ENCODE measurements around the gene UBE2I. TPM values are rescaled to one million over a fixed set of nuclear protein-coding genes. Genes with fewer than 3 reads are reported as not detected.

UBE2I gene
- total RNA-seq, 3 donors from 2014 or later, result 52.5 to 67.8 (median 62.2) TPM

DNA sequence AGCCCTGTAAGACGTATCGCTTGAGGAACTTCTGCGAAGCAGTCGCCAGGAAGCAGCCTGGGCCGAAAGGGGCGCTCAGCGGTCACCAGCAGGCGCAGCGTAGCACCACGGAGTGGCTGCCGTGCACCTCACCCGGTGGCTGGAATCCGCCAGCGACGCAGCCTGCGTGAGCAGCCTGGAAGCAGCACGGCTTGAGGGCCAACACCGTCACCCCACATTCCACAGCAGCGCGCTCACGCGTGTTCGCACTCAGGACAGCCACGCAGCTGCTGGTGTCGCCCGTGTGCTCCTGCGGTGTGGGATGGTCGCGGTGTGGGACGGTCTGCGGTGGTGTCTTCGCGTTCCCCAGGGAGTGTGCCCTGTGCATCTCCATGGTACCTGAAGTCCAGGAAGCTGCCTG lies 9.6 kb downstream of the UBE2I start:
- peaks cover 13% of the 10 kb centered on the region for H3K36me3 ChIP-seq
- DNase-seq (ENCODE audit: low spot score in 2 of 2), result no peak

DNA sequence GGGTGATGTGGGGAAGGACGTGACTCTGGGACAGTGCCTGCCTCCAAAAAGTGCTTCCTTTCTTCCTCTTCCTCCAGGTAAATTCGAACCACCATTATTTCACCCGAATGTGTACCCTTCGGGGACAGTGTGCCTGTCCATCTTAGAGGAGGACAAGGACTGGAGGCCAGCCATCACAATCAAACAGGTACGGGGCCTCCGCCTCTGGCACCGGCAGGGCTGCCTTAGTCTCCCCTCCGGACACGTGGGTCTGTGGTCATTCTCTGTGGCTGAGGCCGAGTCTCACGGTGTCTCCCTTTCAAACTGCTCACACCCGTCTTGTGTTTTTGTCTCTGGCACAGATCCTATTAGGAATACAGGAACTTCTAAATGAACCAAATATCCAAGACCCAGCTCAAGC lies 10.7 kb downstream of the UBE2I start:
- no peak for DNase-seq (ENCODE audit: low spot score in 2 of 2)
- Histone ChIP-seq H3K9me3 (no peaks in the 10 kb centered on the region), H3K27ac (no peak overlapping the region), H3K4me1 (peaks cover 7 to 10% of the 10 kb centered on the region in 2 donors), H3K4me3 (no peak overlapping the region), H3K36me3 (peaks cover 16% of the 10 kb centered on the region), H3K27me3 (no peaks in the 10 kb centered on the region)
- TF ChIP-seq POLR2AphosphoS5 (IDR thresholded peaks at IDR 0.05) (no peak), POLR2A (IDR thresholded peaks at IDR 0.05) (no peak)
- TF ChIP-seq, protein P1, sequence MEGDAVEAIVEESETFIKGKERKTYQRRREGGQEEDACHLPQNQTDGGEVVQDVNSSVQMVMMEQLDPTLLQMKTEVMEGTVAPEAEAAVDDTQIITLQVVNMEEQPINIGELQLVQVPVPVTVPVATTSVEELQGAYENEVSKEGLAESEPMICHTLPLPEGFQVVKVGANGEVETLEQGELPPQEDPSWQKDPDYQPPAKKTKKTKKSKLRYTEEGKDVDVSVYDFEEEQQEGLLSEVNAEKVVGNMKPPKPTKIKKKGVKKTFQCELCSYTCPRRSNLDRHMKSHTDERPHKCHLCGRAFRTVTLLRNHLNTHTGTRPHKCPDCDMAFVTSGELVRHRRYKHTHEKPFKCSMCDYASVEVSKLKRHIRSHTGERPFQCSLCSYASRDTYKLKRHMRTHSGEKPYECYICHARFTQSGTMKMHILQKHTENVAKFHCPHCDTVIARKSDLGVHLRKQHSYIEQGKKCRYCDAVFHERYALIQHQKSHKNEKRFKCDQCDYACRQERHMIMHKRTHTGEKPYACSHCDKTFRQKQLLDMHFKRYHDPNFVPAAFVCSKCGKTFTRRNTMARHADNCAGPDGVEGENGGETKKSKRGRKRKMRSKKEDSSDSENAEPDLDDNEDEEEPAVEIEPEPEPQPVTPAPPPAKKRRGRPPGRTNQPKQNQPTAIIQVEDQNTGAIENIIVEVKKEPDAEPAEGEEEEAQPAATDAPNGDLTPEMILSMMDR (IDR thresholded peaks at IDR 0.05), result no peak
- intact Hi-C loops (cut with DNase I; ENCODE audit: low total_unique reads), result no loop called here

More for the DNA sequence above, 9.6 kb downstream of the UBE2I start:
- Histone ChIP-seq H3K9me3 (no peaks in the 10 kb centered on the region), H3K4me1 (peaks cover 4 to 7% of the 10 kb centered on the region in 2 donors), H3K27me3 (no peaks in the 10 kb centered on the region), H3K27ac (no peak overlapping the region), H3K4me3 (no peak overlapping the region)
- TF ChIP-seq POLR2AphosphoS5 (IDR thresholded peaks at IDR 0.05) (no peak), POLR2A (IDR thresholded peaks at IDR 0.05) (no peak)
- TF ChIP-seq, protein P1 (IDR thresholded peaks at IDR 0.05), result no peak
- intact Hi-C loops (cut with DNase I; ENCODE audit: low total_unique reads), result loop anchor here (10.0 kb wide), 1 partner anchor 96 kb away; the partner anchor contains the start of gene UNKL

DNA sequence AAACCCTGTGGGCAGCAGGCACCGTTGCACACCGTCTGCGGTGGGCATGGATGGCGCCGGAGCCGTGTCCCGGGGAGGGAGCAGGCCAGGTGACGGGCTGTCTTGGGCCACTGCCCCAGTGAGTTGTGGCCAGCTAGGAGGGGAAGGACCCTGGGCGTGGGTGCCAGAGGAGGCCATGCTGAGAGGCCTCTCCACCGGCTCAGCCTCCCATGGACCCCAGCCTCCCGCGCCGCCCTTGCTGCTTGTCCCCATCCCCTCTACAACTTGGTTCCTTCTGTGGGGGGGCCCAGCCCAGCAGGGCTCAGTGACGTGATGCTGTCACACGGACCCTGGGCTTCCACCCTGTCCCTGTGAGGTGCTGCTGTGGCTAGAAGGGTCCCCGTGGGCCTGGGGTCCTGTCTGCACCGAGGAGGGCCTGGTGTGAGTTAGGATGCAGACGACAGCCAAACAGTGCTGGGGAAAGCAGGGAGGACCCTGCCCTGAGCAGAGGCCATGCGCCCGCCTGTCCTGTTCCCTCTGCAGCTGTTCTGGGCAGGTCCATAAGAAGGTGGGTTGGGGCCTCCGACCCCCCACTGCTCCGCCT lies 11.3 kb downstream of the UBE2I start:
- no peaks in the 10 kb centered on the region for H3K9me3 ChIP-seq

DNA sequence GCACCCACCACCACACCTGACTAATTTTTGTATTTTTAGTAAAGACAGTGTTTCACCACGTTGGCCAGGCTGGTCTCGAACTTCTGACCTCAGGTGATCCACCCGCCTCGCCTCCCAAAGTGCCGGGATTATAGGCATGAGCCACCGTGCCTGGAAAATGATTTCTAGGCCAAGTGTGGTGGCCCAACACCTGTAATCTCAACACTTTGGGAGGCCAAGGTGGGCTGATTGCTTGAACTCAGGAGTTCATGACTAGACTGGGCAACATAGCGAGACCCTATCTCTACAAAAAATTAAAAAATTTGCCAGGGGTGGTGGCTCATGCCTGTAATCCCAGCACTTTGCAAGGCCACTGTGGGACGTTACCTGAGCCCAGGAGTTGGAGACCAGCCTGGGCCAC lies 13.0 kb downstream of the UBE2I start:
- Histone ChIP-seq H3K27me3 (no peaks in the 10 kb centered on the region), H3K4me1 (peaks cover 7 to 10% of the 10 kb centered on the region in 2 donors), H3K9me3 (no peaks in the 10 kb centered on the region), H3K36me3 (peaks cover 19% of the 10 kb centered on the region), H3K4me3 (no peak overlapping the region), H3K27ac (no peak overlapping the region)
- no peak for DNase-seq (ENCODE audit: low spot score in 2 of 2)
- TF ChIP-seq, protein P1 (IDR thresholded peaks at IDR 0.05), result no peak
- TF ChIP-seq POLR2A (IDR thresholded peaks at IDR 0.05), result no peak
- no peak for TF ChIP-seq POLR2AphosphoS5 (IDR thresholded peaks at IDR 0.05)
- intact Hi-C loops (cut with DNase I; ENCODE audit: low total_unique reads), result no loop called here

More for the DNA sequence above, 11.3 kb downstream of the UBE2I start:
- no peak for DNase-seq (ENCODE audit: low spot score in 2 of 2)
- intact Hi-C loops (cut with DNase I; ENCODE audit: low total_unique reads), result no loop called here
- Histone ChIP-seq H3K27ac (no peak overlapping the region), H3K36me3 (peaks cover 19% of the 10 kb centered on the region), H3K4me3 (no peak overlapping the region), H3K4me1 (peaks cover 7 to 10% of the 10 kb centered on the region in 2 donors), H3K27me3 (no peaks in the 10 kb centered on the region)
- TF ChIP-seq POLR2A (IDR thresholded peaks at IDR 0.05) (no peak), POLR2AphosphoS5 (IDR thresholded peaks at IDR 0.05) (no peak)
- TF ChIP-seq, protein P1 (IDR thresholded peaks at IDR 0.05), result no peak

DNA sequence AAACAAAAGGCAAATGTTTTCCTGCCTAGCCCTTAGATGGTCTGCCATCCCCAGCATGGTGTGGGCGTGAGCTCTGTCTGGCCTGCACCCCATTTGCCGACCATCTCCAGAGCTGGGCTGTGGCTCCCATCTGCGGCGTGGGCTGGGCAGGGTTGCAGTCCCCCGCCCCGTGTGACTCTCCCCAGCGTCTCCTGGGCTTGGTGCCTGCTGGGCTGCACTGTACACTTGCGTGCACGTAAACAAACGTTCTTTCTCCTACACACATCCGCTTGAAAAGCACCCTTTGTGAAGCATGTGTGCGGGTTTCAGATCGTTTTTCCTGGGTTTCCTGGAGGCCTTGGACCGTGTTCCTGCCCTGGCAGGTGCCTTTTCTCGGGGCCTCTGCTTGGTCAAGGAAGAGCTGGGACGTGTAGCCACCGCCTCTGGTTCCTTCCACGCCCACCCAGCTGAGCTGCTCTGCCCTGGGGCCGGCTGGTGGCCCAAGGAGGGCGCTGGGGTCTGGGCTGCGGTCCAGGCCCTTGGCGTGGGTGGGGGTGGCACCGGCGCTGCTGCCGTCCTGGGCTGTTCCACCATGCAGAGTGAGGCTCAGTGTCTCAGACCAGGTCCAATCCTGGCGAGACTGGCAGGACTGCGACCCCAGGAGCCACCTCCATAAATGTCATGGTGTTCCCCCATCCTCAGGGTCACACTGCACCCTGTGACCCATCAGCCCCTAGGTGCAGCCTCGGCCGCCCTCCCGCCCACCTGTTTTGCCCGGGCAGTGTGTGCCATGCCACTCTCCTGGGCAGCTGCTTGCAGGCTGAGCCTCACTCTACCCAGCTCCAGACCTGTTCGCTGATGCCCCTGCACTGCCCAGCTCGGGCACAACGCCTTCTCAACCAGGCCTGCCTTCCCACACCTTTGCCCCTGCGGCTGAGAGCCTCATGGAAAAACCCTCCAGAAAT lies 14.1 kb downstream of the UBE2I start:
- intact Hi-C loops (cut with DNase I; ENCODE audit: low total_unique reads), result no loop called here
- H3K4me1 ChIP-seq, result peaks cover 7 to 10% of the 10 kb centered on the region in 2 donors
- H3K27me3 ChIP-seq, result no peaks in the 10 kb centered on the region
- peaks cover 14% of the 10 kb centered on the region for H3K36me3 ChIP-seq
- no peaks in the 10 kb centered on the region for H3K9me3 ChIP-seq
- DNase-seq (ENCODE audit: low spot score in 2 of 2), result peak in 1 of 2 donors; percentile 38
- H3K4me3 ChIP-seq, result no peak overlapping the region
- TF ChIP-seq POLR2AphosphoS5 (IDR thresholded peaks at IDR 0.05), result no peak
- TF ChIP-seq POLR2A (IDR thresholded peaks at IDR 0.05), result no peak
- TF ChIP-seq, protein P1 (IDR thresholded peaks at IDR 0.05), result no peak
- peak overlapping the region; percentile 59 to 72 for H3K27ac ChIP-seq
